ENCODE results near the gene SOD1.

Gene SOD1

GRCh38 chr21:31686272-31686915 is 26.9 kb downstream of the SOD1 start:
- no CpG with 5 or more reads among the region's 7 CpGs for WGBS, 2 donors (ENCODE audit: extremely low coverage in 2 of 2, insufficient read length in 2 of 2, insufficient replicate concordance in 1 of 2)
- Histone ChIP-seq H3K23ac (ENCODE audit: low read depth, low read length, poor library complexity) (no peak overlapping the region), H3K27me3 (ENCODE audit: control insufficient read depth in 3 of 3, insufficient read depth in 3 of 3, low read depth in 1 of 3, low read length in 3 of 3) (no peaks in the 10 kb centered on the region), H2BK12ac (ENCODE audit: low read length) (no peak overlapping the region), H2BK15ac (ENCODE audit: low read length) (no peak overlapping the region), H3K4me3 (ENCODE audit: low read length in 2 of 2) (no peak overlapping the region), H3K18ac (ENCODE audit: low read length) (no peak overlapping the region), H3K9ac (ENCODE audit: low read depth, low read length, poor library complexity) (no peak overlapping the region), H3K9me3 (replicated peaks in 1 of 2; ENCODE audit: control insufficient read depth in 2 of 2, insufficient read depth in 1 of 2, low read depth in 1 of 2, low read length in 2 of 2) (no peaks in the 10 kb centered on the region), H3K27ac (replicated peaks; ENCODE audit: low read length) (no peak overlapping the region), H3K4me1 (ENCODE audit: control insufficient read depth in 2 of 2, insufficient read depth in 1 of 2, low read depth in 1 of 2, low read length in 2 of 2) (no peaks in the 10 kb centered on the region), H4K91ac (ENCODE audit: low read depth, low read length, poor library complexity) (no peak overlapping the region), H4K8ac (ENCODE audit: low read depth, low read length) (no peak overlapping the region), H3K14ac (ENCODE audit: low read length) (no peak overlapping the region), H3K36me3 (replicated peaks in 1 of 2; ENCODE audit: control insufficient read depth in 2 of 2, insufficient read depth in 2 of 2, low read length in 2 of 2) (peaks cover 41 to 99% of the 10 kb centered on the region in 2 donors), H2BK120ac (ENCODE audit: low read depth, low read length) (no peak overlapping the region), H3K79me1 (ENCODE audit: low read depth, low read length) (peaks cover 3% of the 10 kb centered on the region), H3K4me2 (ENCODE audit: insufficient read depth, low read length, poor library complexity, severe bottlenecking) (no peak overlapping the region), H2AFZ (ENCODE audit: low read length) (no peak overlapping the region), H2AK5ac (ENCODE audit: low read depth, low read length) (no peak overlapping the region), H3K4ac (ENCODE audit: low read length) (no peak overlapping the region), H2BK5ac (ENCODE audit: low read length) (no peak overlapping the region)
- DNase-seq (ENCODE audit: low spot score): no peak

- no peak overlapping the region for H4K91ac ChIP-seq (ENCODE audit: low read depth, low read length, poor library complexity)
- H3K36me3 ChIP-seq (replicated peaks in 1 of 2; ENCODE audit: control insufficient read depth in 2 of 2, insufficient read depth in 2 of 2, low read length in 2 of 2): peaks cover 42 to 99% of the 10 kb centered on the region in 2 donors
- no peak overlapping the region for H3K14ac ChIP-seq (ENCODE audit: low read length)
Observed at GRCh38 chr21:31687108-31687507, 27.6 kb downstream of the SOD1 start.

DNA sequence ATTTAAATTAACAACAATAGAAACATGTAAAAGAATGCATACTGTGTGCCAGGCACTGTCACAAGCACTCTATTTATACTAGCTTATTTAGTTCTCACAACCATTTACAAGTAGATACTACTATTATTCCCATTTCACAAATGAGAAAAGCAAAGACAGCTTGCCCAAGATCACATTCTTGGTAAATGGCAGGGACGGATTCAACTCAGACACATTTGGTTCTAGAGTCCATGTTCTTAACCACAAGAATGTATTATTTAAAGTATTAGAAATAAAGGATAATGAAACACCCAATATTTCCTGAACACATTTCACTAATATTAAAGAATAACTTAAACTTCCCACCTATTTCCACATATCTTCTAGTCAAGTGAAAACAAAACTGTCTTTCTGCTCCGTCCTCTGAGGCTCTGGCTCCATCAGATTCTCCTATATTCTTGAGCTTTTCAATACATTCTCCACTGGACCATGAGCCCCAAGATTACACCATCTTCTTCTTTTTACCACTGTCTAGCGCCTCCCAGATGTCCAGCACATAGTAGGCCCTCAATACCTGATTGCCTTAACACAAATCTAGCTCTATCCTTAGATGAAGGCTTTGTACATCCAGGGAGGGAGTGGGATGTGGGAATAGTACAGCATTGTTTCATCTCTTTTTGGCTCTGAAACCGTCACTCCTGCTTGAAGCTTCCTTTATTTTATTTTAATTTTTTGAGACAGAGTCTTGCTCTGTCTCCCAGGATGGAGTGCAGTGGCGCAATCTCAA is 29.3 kb downstream of the SOD1 start:
- DNase-seq (ENCODE audit: low spot score): no peak
- no peak overlapping the region for H3K4me2 ChIP-seq (ENCODE audit: insufficient read depth, low read length, poor library complexity, severe bottlenecking)
- H3K36me3 ChIP-seq (replicated peaks in 1 of 2; ENCODE audit: control insufficient read depth in 2 of 2, insufficient read depth in 2 of 2, low read length in 2 of 2): peaks cover 43 to 99% of the 10 kb centered on the region in 2 donors
- no peak overlapping the region for H4K91ac ChIP-seq (ENCODE audit: low read depth, low read length, poor library complexity)
- H2AK5ac ChIP-seq (ENCODE audit: low read depth, low read length): no peak overlapping the region
- H3K27ac ChIP-seq (replicated peaks; ENCODE audit: low read length): no peak overlapping the region
- H3K27me3 ChIP-seq (ENCODE audit: control insufficient read depth in 3 of 3, insufficient read depth in 3 of 3, low read depth in 1 of 3, low read length in 3 of 3): no peaks in the 10 kb centered on the region
- H2BK15ac ChIP-seq (ENCODE audit: low read length): no peak overlapping the region
- no peak overlapping the region for H3K4ac ChIP-seq (ENCODE audit: low read length)
- H3K14ac ChIP-seq (ENCODE audit: low read length): no peak overlapping the region
- H3K4me3 ChIP-seq (ENCODE audit: low read length in 2 of 2): no peak overlapping the region
- H2BK120ac ChIP-seq (ENCODE audit: low read depth, low read length): no peak overlapping the region
- no peaks in the 10 kb centered on the region for H3K4me1 ChIP-seq (ENCODE audit: control insufficient read depth in 2 of 2, insufficient read depth in 1 of 2, low read depth in 1 of 2, low read length in 2 of 2)
- WGBS, 2 donors (ENCODE audit: extremely low coverage in 2 of 2, insufficient read length in 2 of 2, insufficient replicate concordance in 1 of 2): no CpG with 5 or more reads among the region's 5 CpGs
- H3K9me3 ChIP-seq (replicated peaks in 1 of 2; ENCODE audit: control insufficient read depth in 2 of 2, insufficient read depth in 1 of 2, low read depth in 1 of 2, low read length in 2 of 2): no peaks in the 10 kb centered on the region
- no peak overlapping the region for H2BK12ac ChIP-seq (ENCODE audit: low read length)
- H4K8ac ChIP-seq (ENCODE audit: low read depth, low read length): no peak overlapping the region
- H3K9ac ChIP-seq (ENCODE audit: low read depth, low read length, poor library complexity): no peak overlapping the region
- H2BK5ac ChIP-seq (ENCODE audit: low read length): no peak overlapping the region
- H3K23ac ChIP-seq (ENCODE audit: low read depth, low read length, poor library complexity): no peak overlapping the region
- H2AFZ ChIP-seq (ENCODE audit: low read length): no peak overlapping the region
- H3K18ac ChIP-seq (ENCODE audit: low read length): no peak overlapping the region
- peaks cover 2% of the 10 kb centered on the region for H3K79me1 ChIP-seq (ENCODE audit: low read depth, low read length)

More at GRCh38 chr21:31687108-31687507, 27.6 kb downstream of the SOD1 start:
- Histone ChIP-seq H3K79me1 (ENCODE audit: low read depth, low read length) (peaks cover 2% of the 10 kb centered on the region), H3K4me1 (ENCODE audit: control insufficient read depth in 2 of 2, insufficient read depth in 1 of 2, low read depth in 1 of 2, low read length in 2 of 2) (no peaks in the 10 kb centered on the region), H3K4ac (ENCODE audit: low read length) (no peak overlapping the region), H2BK15ac (ENCODE audit: low read length) (no peak overlapping the region), H2AFZ (ENCODE audit: low read length) (no peak overlapping the region), H2BK12ac (ENCODE audit: low read length) (no peak overlapping the region), H3K23ac (ENCODE audit: low read depth, low read length, poor library complexity) (no peak overlapping the region), H3K4me3 (ENCODE audit: low read length in 2 of 2) (no peak overlapping the region), H2AK5ac (ENCODE audit: low read depth, low read length) (no peak overlapping the region), H3K27ac (replicated peaks; ENCODE audit: low read length) (no peak overlapping the region), H3K18ac (ENCODE audit: low read length) (no peak overlapping the region), H3K9ac (ENCODE audit: low read depth, low read length, poor library complexity) (no peak overlapping the region), H2BK5ac (ENCODE audit: low read length) (no peak overlapping the region), H2BK120ac (ENCODE audit: low read depth, low read length) (no peak overlapping the region), H3K9me3 (replicated peaks in 1 of 2; ENCODE audit: control insufficient read depth in 2 of 2, insufficient read depth in 1 of 2, low read depth in 1 of 2, low read length in 2 of 2) (no peaks in the 10 kb centered on the region), H4K8ac (ENCODE audit: low read depth, low read length) (no peak overlapping the region), H3K4me2 (ENCODE audit: insufficient read depth, low read length, poor library complexity, severe bottlenecking) (no peak overlapping the region), H3K27me3 (ENCODE audit: control insufficient read depth in 3 of 3, insufficient read depth in 3 of 3, low read depth in 1 of 3, low read length in 3 of 3) (no peaks in the 10 kb centered on the region)
- WGBS, 2 donors (ENCODE audit: extremely low coverage in 2 of 2, insufficient read length in 2 of 2, insufficient replicate concordance in 1 of 2): no CpG with 5 or more reads among the region's 2 CpGs
- no peak for DNase-seq (ENCODE audit: low spot score)

GRCh38 chr21:31693222-31693621 is 33.7 kb downstream of the SOD1 start:
- H4K8ac ChIP-seq (ENCODE audit: low read depth, low read length): no peak overlapping the region
- H3K18ac ChIP-seq (ENCODE audit: low read length): no peak overlapping the region
- no peak overlapping the region for H2AK5ac ChIP-seq (ENCODE audit: low read depth, low read length)
- no peak overlapping the region for H3K4ac ChIP-seq (ENCODE audit: low read length)
- no peak overlapping the region for H2BK120ac ChIP-seq (ENCODE audit: low read depth, low read length)
- no peaks in the 10 kb centered on the region for H3K27me3 ChIP-seq (ENCODE audit: control insufficient read depth in 3 of 3, insufficient read depth in 3 of 3, low read depth in 1 of 3, low read length in 3 of 3)
- no peaks in the 10 kb centered on the region for H3K9me3 ChIP-seq (replicated peaks in 1 of 2; ENCODE audit: control insufficient read depth in 2 of 2, insufficient read depth in 1 of 2, low read depth in 1 of 2, low read length in 2 of 2)
- no peak overlapping the region for H2BK15ac ChIP-seq (ENCODE audit: low read length)
- H4K91ac ChIP-seq (ENCODE audit: low read depth, low read length, poor library complexity): no peak overlapping the region
- H3K9ac ChIP-seq (ENCODE audit: low read depth, low read length, poor library complexity): no peak overlapping the region
- H3K14ac ChIP-seq (ENCODE audit: low read length): no peak overlapping the region
- H3K4me2 ChIP-seq (ENCODE audit: insufficient read depth, low read length, poor library complexity, severe bottlenecking): no peak overlapping the region
- H3K27ac ChIP-seq (replicated peaks; ENCODE audit: low read length): no peak overlapping the region
- peaks cover 33 to 100% of the 10 kb centered on the region in 2 donors for H3K36me3 ChIP-seq (replicated peaks in 1 of 2; ENCODE audit: control insufficient read depth in 2 of 2, insufficient read depth in 2 of 2, low read length in 2 of 2)
- H2AFZ ChIP-seq (ENCODE audit: low read length): no peak overlapping the region
- H2BK12ac ChIP-seq (ENCODE audit: low read length): no peak overlapping the region
- WGBS, 2 donors (ENCODE audit: extremely low coverage in 2 of 2, insufficient read length in 2 of 2, insufficient replicate concordance in 1 of 2): no CpG with 5 or more reads among the region's 16 CpGs
- no peak overlapping the region for H3K4me3 ChIP-seq (ENCODE audit: low read length in 2 of 2)
- no peaks in the 10 kb centered on the region for H3K4me1 ChIP-seq (ENCODE audit: control insufficient read depth in 2 of 2, insufficient read depth in 1 of 2, low read depth in 1 of 2, low read length in 2 of 2)
- peaks cover 2% of the 10 kb centered on the region for H3K79me1 ChIP-seq (ENCODE audit: low read depth, low read length)
- DNase-seq (ENCODE audit: low spot score): no peak
- no peak overlapping the region for H2BK5ac ChIP-seq (ENCODE audit: low read length)
- H3K23ac ChIP-seq (ENCODE audit: low read depth, low read length, poor library complexity): no peak overlapping the region
